Central memory CD4-positive, alpha-beta T cell (primary cell): ENCODE results near the gene CALCR.

ENCODE experiments used
- DNase-seq: peaks from one replicate; pipeline ENCODE4 v3.0.0; 2022

The CALCR gene

DNA sequence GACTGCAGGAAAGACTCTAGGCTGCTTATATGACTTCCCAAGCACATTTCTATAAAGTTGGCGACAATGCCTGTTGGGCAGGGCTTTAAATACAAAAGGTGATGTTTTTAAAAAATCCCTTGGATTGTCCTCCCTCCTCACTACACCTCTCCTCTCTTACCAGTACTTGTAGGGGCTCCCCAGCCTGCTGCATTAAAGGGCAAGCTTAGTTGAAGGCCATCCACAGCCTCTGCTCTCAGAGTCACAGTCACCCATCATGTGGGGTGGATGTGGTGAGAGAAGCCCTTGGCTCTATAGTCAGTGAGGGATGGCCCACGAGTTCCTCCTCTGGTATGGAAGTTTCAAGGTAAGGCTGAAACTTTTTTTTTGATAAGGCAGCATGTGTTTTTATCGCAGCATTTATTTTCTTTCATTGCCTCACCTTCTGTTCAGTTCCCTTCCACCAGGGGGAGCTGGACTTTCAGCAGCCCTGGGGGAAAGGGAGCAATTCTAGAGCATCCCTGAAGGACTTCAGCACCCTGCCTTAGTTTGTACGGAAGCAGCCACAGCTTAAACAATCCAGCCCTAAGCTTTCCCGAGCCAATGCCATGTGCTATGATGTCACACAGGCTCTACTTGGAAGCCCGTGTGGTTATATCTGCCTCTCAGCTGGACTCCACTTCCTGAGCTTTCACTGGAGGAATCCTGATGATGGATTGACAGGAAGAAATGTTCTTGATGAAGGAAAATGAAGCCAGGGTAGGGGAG, 131.9 kb downstream of the CALCR start:
- peak; percentile 8 for DNase-seq

DNA sequence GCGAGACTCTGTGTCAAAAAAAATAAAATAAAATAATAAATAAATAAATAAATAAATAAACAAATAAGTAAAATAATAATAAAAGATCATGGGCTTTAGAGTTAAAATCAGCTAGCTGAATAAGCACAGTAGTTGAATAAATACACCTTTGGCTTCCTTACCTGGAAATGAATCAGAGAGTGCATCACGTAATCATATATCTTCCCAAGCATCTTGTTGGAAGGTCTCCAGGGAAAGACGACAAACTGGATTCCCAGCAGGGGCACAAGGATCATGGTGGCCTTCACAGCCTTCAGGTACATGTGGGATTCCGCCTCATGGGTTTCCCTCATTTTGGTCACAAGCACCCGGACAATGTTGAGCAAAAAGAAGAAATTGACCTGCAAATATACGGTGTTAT, 138.7 kb downstream of the CALCR start:
- no peak for DNase-seq

DNA sequence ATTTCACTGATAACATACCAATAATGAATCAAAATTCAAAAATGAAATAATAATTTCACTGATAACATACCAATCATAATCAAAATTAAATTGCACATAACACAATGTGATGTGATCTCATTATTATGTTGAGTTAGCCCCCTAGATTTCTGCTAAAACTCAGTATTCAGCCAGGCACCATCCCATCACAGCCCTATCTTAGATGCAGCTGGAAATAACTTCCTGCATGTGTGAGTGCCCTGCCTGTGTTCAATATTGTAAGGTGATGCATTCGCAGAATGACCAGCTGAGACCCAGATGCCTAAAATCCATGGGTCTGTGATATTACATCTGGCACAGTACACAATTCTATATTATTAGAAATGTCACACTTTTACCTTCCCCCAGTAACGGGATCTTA, 142.4 kb downstream of the CALCR start:
- DNase-seq, result no peak

DNA sequence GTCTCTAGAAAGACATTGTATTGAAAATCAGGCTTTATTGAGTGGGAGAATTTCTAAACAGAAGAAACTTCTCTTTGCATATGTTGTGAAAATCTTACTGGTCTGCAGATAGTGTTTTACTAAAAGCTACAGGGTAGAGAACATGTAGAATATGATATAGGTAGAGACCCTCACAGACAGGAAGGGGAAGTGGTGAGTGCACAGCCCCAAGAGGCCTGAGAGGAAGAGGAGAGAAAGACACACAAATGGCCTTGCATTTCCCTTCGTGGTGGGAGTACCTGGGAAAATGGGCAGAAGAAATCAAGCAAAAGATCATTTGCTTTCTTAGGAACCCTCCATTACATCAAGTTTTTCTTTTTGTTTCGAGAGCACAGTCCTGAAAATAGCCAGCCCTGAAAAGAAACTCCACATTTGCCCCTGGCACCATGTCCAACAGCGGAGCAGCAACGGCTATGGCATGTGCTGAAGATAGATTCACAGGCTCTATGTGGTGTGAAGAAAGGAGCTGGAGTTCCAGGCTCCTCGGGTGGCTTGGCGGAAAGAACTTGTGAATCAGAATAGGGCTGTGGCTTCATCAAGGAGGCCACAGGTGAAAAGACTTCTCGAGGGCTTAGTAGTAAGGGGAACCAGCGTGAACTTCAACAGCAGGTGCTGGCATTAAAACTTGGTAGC, 143.5 kb downstream of the CALCR start:
- DNase-seq, result no peak

DNA sequence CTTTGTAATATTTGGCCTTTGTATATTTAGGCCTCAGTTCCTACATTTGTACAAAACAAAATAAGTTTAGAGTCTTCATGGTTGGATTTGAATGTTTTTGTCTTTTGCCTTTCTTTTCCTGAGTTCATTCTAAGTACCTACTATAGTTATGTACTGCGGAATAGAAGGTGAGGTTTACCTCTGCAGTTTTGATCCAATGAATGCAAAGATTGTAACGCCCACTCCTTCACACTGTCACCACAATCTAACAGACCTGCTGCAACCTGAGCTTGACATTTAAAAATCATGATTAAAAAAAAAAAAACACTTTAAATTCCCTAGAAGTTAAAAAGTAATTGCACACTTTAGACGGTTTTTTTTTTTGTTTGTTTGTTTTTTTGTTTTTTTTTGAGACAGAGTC, 145.0 kb downstream of the CALCR start:
- no peak for DNase-seq

DNA sequence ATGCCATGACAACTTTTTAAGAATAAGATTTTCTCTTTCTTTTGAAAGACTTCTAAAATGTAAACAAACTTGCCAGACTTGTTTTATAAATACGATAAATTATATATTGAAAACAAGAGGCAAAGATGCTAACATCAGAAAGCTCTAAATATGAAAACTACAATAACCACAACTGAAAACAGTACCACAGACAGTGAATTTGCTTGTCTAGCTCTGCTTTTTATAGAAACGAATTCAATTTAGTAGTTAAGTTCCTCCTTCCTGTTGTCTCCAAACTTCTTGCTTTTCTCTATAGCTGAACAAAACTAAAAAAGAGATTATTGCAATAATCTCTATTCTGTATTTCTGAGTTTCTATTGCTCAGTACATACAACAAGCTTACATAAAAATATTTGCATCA, 147.4 kb downstream of the CALCR start:
- DNase-seq, result no peak

GRCh38 chr7:93426155-93426696, 148.3 kb downstream of the CALCR start:
- DNase-seq, result no peak

GRCh38 chr7:93414574-93414973, 159.9 kb downstream of the CALCR start:
- DNase-seq, result no peak

DNA sequence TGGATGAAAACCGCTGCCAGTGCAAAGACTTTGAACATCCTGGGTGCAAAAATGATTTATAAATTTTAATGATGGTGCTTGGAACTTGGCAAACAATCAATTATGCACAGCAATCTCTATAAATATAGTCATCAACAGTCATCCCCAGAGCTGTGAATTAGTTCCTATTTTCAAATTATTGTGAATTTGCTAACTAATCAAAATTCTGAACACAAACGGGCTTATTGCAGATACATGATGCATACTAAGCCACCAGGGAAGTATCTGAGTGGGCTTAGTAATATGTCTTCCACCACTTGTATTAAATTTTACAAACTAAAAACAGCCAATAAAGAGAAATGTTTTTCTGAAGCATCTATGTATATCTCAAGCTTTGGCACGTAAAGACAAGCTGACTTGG, 165.2 kb downstream of the CALCR start:
- DNase-seq, result no peak

DNA sequence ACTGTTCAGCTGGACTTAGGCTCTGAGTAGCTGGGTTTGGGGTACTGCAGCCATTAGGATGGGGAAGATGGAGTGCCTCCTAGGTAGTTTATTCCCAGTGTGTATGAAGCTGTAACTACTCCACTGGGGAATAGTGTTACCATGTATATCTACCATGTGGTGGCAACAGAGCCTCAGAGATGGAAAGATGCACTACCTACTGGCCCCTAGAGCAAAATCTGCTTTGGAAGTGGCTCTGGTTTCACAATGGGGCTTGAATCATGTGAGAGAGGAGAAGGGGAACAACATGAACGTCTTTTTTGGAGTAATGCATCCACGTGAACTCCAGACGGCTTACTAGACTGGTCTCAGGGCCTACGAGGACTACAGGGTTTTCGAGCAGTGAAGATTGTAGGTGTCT, 167.3 kb downstream of the CALCR start:
- DNase-seq, result no peak

GRCh38 chr7:93402944-93403343, 171.6 kb downstream of the CALCR start:
- no peak for DNase-seq

- no peak for DNase-seq
Measured at GRCh38 chr7:93399642-93400041, 174.9 kb downstream of the CALCR start.

GRCh38 chr7:93392984-93393383, 181.5 kb downstream of the CALCR start:
- no peak for DNase-seq

DNA sequence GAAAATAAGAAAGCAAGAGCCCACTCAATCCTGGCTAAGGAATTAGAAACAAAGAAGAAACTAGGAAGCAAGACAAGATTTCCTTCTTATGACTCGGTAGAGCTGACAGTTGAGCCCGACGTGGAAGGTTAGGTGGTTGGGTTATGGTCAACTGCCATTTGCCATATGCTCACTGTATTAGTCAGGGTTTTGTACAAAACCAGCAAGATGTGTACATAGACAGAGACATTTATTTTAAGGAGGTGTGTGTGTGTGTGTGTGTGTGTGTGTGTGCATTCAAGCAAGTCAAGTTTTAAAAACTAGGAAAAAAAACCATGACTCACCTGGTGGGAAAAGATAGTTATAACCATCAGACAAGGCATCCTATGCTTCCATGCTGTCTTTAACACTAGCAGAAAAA, 183.9 kb downstream of the CALCR start:
- no peak for DNase-seq

- DNase-seq, result no peak
Measured at GRCh38 chr7:93382362-93382761, 192.2 kb downstream of the CALCR start.

GRCh38 chr7:93378131-93378760, 196.3 kb downstream of the CALCR start:
- DNase-seq, result no peak

GRCh38 chr7:93375603-93376002, 198.9 kb downstream of the CALCR start:
- DNase-seq, result no peak
